Pons (tissue), 1 donor: ENCODE measurements around the gene RIN3.

Source experiments
- DNase-seq: peaks from one replicate; pipeline ENCODE4 v3.0.0-alpha.2; 2016; ENCODE audit warnings: low spot score

RIN3 gene

GRCh38 chr14:92507174-92507768, 6.3 kb upstream of the RIN3 start:
- DNase-seq: peak; percentile 80

- no peak for DNase-seq
Measured at GRCh38 chr14:92510972-92511371, 2.6 kb upstream of the RIN3 start.

- no peak for DNase-seq
Measured at GRCh38 chr14:92511453-92512238, 1.9 kb upstream of the RIN3 start.

- DNase-seq: no peak
Measured at GRCh38 chr14:92512807-92513203, 776 bp upstream of the RIN3 start.

- no peak for DNase-seq
Measured at GRCh38 chr14:92513966-92514843, 624 bp downstream of the RIN3 start.

- no peak for DNase-seq
Measured at GRCh38 chr14:92514844-92515514, 1.4 kb downstream of the RIN3 start.

- peak; percentile 53 for DNase-seq
Measured at GRCh38 chr14:92515546-92516343, 2.2 kb downstream of the RIN3 start.

GRCh38 chr14:92516344-92516965, 2.9 kb downstream of the RIN3 start:
- no peak for DNase-seq

GRCh38 chr14:92516966-92517506, 3.5 kb downstream of the RIN3 start:
- no peak for DNase-seq

- no peak for DNase-seq
Measured at GRCh38 chr14:92517761-92518160, 4.2 kb downstream of the RIN3 start.

GRCh38 chr14:92519246-92520101, 5.9 kb downstream of the RIN3 start:
- no peak for DNase-seq

GRCh38 chr14:92520102-92521057, 6.8 kb downstream of the RIN3 start:
- DNase-seq: no peak

- no peak for DNase-seq
Measured at GRCh38 chr14:92521058-92521415, 7.5 kb downstream of the RIN3 start.

GRCh38 chr14:92523752-92524151, 10.2 kb downstream of the RIN3 start:
- no peak for DNase-seq

- DNase-seq: no peak
Measured at GRCh38 chr14:92524602-92525185, 11.1 kb downstream of the RIN3 start.

GRCh38 chr14:92525322-92526095, 11.9 kb downstream of the RIN3 start:
- DNase-seq: no peak

- DNase-seq: no peak
Measured at GRCh38 chr14:92527721-92528120, 14.1 kb downstream of the RIN3 start.
